KBM-7 (cell line): ENCODE results near the gene ADAM33.

ENCODE experiments used
- DNase-seq: peaks from one replicate; pipeline ENCODE4 v3.0.0-alpha.2; 2015
- in situ Hi-C: fragments of 300-500 bp; cut with MboI; formaldehyde crosslinking; loops from 2 replicates; pipeline ENCODE4 v1.14.3; 2020; ENCODE audit warnings: low sequenced_read_pairs, low pct_unique_long_range_greater_than_20kb, mixed read lengths

ADAM33 gene

GRCh38 chr20:3710703-3711483, 29.1 kb upstream of the ADAM33 start:
- DNase-seq, result peak; percentile 81
- in situ Hi-C loops, result no loop called here

- in situ Hi-C loops, result no loop called here
- no peak for DNase-seq
Observed at GRCh38 chr20:3710011-3710466, 28.2 kb upstream of the ADAM33 start.

GRCh38 chr20:3707508-3707899, 25.7 kb upstream of the ADAM33 start:
- in situ Hi-C loops, result no loop called here
- DNase-seq, result no peak

- in situ Hi-C loops, result no loop called here
- DNase-seq, result no peak
Observed at GRCh38 chr20:3706774-3707507, 25.1 kb upstream of the ADAM33 start.

GRCh38 chr20:3705970-3706739, 24.3 kb upstream of the ADAM33 start:
- in situ Hi-C loops, result no loop called here
- no peak for DNase-seq

GRCh38 chr20:3705491-3705969, 23.7 kb upstream of the ADAM33 start:
- DNase-seq, result no peak
- in situ Hi-C loops, result no loop called here

GRCh38 chr20:3704087-3704486, 22.3 kb upstream of the ADAM33 start:
- in situ Hi-C loops, result no loop called here
- DNase-seq, result no peak

- in situ Hi-C loops, result no loop called here
- no peak for DNase-seq
Observed at GRCh38 chr20:3702611-3703391, 21.0 kb upstream of the ADAM33 start.

GRCh38 chr20:3701061-3701998, 19.5 kb upstream of the ADAM33 start:
- in situ Hi-C loops, result no loop called here
- no peak for DNase-seq

GRCh38 chr20:3699037-3699436, 17.2 kb upstream of the ADAM33 start:
- in situ Hi-C loops, result no loop called here
- DNase-seq, result no peak

GRCh38 chr20:3698591-3699001, 16.8 kb upstream of the ADAM33 start:
- in situ Hi-C loops, result no loop called here
- no peak for DNase-seq

GRCh38 chr20:3697588-3698305, 15.9 kb upstream of the ADAM33 start:
- in situ Hi-C loops, result no loop called here
- DNase-seq, result no peak

GRCh38 chr20:3696745-3697587, 15.2 kb upstream of the ADAM33 start:
- in situ Hi-C loops, result no loop called here
- DNase-seq, result no peak

- in situ Hi-C loops, result no loop called here
- peak; percentile 37 for DNase-seq
Observed at GRCh38 chr20:3696200-3696599, 14.4 kb upstream of the ADAM33 start.

- in situ Hi-C loops, result no loop called here
- no peak for DNase-seq
Observed at GRCh38 chr20:3694864-3695263, 13.1 kb upstream of the ADAM33 start.

- in situ Hi-C loops, result no loop called here
- no peak for DNase-seq
Observed at GRCh38 chr20:3693376-3693775, 11.6 kb upstream of the ADAM33 start.
